Ramos (cell line): ENCODE measurements around the gene MGAT3.

Source experiments
- in situ Hi-C: fragments of 300-500 bp; cut with MboI; formaldehyde crosslinking; loops from one replicate; pipeline ENCODE4 v1.14.3; 2022; ENCODE audit warnings: low sequenced_read_pairs; ENCODE audit not compliant: unreplicated experiment

The MGAT3 gene

GRCh38 chr22:39427751-39428596 lies 28.8 kb upstream of the MGAT3 start:
- in situ Hi-C loops, result no loop called here

DNA sequence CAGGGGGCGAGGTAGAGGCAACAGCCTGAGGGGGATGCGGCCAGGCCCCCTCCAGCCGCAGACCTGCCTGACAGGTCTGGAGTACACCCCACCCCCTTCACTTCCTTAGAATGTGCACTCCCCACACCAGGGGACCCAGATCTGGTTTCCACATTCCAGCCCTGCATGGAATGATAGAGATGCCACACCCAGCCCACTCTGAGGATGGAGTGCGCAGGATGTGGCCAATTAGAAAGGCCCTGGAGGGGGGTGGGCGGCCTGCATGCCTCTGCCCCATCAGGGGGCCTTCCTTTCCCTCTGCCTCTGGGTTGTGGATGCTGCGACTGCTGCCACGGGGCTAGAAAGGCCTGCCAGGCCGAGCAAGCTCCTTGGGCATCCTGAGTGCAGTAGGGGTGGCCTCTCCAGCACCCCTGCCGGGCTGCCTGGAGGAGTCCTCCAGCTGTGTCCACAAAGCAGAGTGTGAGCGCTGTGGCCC lies 28.2 kb upstream of the MGAT3 start:
- in situ Hi-C loops, result no loop called here

- in situ Hi-C loops, result no loop called here
Measured at GRCh38 chr22:39429186-39429585, 27.6 kb upstream of the MGAT3 start.

GRCh38 chr22:39429916-39430575 lies 26.8 kb upstream of the MGAT3 start:
- in situ Hi-C loops, result no loop called here

- in situ Hi-C loops, result no loop called here
Measured at GRCh38 chr22:39430576-39431150, 26.1 kb upstream of the MGAT3 start.

- in situ Hi-C loops, result no loop called here
Measured at GRCh38 chr22:39431216-39431801, 25.5 kb upstream of the MGAT3 start.

DNA sequence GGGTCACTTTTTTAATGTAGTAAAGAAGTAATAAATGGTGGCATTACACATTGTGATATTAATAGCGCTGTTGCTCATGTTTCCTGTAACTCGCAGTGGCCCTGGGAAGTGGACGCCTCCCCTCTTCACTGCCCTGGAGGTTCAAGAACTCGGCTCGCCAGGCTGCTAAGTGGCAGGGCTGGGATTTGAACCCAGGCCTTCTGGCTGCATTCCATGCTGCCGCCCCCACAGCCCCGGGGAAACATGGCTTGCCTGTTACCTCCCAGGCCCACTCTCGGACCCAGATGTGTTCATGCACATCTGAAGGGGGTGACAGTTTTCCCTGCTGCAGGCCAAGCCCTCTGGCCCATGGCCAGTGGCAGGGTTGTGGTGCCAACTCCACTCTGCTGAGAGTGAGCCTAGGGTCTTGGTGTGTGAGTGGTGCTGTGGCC lies 25.0 kb upstream of the MGAT3 start:
- in situ Hi-C loops, result no loop called here

DNA sequence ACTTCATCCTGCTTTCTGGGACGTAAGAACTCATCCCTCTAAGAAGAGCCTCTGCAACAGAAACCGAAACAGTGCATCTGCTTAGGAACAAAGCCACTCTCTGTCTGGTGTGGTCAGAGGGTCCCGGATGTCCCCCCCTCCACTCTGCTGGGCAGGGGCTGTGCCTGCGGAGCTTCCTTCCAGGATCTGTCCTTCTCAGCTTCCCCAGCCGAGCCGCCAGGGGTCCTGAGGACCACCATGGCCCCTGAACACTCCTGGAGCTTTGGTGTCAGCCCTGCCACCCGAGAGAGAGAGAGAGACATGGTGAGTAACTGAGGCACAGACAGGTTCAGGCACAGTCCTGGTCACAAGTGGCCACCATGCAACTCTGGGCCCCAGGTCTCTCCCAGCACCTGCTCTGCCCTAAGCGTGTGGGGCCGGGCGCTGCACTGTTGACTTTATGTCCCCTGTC lies 24.4 kb upstream of the MGAT3 start:
- in situ Hi-C loops, result no loop called here

DNA sequence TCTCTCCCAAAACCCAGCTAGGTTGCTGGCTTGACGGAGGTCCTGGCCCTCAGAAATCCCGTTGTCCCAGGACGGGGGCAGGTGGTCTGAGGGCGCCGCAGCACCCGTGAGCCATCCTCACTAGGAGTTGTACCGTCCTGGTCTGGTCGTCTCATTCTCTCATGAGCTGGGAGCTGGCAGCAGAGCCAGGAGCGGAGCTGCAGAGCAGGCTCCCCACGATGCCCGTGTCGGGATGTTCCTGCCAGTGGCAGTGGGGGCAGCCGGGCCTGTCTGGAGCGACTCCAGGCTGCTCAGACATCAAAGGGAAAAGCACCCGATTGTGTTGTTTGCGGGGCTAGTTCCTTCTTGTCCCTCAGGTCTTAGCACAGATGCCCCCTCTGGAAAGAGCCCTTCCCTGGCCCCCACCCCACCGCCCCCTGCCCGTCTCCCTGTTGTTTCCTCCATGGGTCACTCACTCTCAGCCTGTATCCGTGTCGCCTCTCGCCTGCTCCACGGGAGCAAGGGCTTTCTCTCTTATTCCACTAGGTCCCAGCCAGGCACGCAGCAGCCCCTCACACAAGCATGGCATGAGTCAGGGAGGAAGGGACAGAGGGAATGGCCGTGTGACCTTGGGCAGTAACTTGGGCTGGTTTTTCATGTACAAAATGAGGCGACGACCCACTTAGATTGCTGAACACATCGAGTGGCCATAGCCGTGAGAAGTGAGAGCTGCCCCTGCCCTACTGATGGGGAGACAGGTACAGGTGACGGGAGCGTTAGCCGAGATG lies 23.2 kb upstream of the MGAT3 start:
- in situ Hi-C loops, result no loop called here

DNA sequence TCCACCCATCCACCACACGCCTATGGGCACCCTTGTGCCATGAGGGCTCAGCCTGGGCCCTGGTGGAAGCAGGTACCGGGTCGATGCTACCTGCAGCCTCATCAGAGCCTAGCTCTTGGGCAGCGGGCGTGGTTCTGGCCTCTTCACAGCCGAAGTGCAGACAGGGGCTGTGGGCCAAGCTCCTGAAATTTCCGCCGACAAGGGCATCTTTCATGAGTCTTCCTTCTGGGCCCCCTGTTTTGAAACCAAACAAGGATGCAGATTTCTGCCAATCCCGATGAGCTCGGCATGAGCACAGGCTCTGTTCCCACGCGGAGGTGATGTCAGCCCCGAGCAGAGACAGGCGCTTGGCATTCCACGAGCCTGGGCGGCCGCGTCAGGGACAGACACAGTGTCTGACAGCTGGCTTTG lies 22.6 kb upstream of the MGAT3 start:
- in situ Hi-C loops, result no loop called here

GRCh38 chr22:39434721-39435120 lies 22.1 kb upstream of the MGAT3 start:
- in situ Hi-C loops, result no loop called here

DNA sequence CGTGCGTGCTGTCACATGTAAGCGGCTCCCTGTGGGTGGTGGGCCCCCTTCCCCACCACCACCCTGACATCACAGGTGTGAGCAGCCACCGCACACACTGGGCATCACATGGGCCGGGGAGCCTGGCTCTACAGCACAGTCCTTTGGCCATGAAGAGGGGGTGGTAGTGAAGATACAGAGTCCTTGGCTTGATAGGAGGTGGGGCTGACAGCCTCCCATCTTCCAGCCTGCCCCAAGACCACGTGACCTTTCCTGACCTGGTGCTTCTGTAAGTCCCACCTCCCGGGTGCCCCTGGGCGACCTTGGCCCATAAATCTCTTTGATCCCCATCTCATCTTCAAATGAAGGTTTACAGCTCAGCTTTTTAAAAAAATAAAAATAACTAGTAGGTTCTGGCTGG lies 21.2 kb upstream of the MGAT3 start:
- in situ Hi-C loops, result no loop called here

DNA sequence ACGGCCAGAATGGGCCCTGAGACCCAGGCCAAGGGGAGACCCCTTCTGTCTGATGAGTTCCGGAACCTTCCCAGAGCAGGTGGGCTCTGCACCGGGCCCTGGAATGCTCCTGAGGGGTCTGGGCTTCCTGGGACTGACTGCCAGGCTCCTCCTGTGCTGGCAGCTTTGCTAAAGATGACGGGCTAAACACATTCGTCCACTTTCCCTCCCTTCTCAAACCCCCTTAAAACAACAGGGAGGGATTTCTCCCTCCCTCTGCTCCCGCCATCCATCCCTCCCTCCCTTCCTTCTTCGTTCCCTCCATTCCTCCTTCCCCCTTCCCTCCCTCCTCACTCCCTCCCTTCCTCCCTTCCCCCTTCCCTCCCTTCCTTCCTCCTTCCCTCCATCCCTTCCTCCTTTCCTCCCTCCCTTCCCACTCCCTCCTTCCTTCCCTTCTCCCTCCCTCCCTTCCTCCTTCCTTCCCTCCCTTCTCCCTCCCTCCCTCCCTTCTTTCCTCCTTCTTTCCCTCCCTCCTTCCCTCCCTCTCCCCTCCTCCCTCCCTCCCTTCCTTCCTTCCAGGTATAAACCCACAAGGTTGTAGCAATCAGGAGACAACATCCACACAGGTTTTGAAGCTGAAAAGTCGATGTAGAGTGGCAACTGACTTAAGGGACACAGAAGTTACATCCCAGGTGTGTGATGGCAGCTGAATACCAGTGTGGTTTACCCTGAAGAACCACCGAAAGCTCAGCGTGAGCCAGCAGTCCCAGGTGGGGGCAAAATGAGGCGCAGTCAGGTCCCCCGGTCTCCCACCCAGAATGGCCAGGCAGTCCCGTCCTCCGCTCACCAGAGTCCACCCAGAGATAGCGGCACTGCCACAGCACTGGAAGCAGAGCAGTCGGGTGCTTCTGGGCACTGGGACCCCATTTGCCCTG lies 18.8 kb upstream of the MGAT3 start:
- in situ Hi-C loops, result no loop called here

DNA sequence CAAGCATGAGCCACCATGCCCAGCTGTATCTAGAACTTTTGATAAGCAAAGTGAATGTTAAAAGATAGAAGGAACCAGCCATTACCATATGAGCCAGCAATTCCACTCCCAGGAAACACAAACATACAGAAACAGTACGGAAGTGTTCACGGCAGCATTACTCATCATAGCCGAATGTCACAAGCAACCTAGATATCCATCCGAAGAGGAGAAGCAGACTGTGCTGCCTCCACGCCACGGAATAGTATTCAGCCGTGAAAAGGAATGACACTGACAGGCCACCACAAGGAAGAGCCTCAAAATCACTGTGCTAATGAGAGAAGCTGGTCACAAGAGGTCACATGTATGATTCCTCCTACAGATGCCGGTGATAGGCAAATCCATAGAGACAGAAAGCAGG lies 17.6 kb upstream of the MGAT3 start:
- in situ Hi-C loops, result no loop called here

DNA sequence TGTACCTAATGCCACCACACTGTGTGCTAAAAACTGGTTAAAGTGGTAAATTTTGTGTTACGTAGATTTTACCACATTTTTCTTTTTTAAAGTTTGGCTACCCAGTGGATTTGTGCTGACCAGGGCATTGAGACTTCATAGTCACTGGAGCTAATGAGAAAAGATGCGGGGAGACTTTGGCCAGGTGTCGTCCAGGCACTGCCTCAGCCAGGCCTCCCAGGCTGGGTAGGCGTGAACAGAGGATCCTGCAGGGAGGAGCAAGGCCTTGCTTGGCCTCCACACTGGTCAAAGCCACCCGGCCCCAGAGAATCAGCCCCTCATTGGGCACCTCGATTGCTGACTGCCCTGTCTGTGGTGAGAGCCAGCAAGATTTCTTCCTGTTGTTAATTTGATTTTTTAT lies 13.4 kb upstream of the MGAT3 start:
- in situ Hi-C loops, result no loop called here

GRCh38 chr22:39444247-39444800 lies 12.5 kb upstream of the MGAT3 start:
- in situ Hi-C loops, result no loop called here

DNA sequence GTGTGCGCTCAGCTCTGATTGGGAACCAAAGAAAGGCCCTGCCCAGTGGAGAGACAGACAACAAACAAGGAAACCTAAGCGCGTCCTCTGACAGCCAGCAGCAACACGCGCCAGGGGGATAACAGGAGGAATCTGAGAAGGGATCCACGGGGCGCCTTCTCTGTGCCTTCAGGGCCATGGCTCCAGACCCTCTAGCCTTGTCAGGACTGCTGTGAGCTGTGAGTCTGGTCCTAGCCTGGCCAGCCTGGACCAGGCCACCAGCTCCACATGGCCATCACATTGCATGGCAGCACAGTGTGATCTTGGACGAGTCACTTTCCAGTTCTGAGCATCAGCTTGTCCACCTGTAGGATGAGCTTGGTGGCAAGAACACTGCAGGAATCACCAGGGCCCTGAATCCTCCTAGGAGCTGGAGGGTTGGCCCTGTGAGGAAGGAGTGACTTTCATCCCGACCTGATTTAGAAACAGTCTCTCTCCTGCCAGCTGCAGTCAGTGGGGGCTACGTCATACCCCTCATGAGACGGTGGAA lies 11.8 kb upstream of the MGAT3 start:
- in situ Hi-C loops, result loop anchor here (5.0 kb wide), 1 partner anchor 77 kb away; the partner anchor contains the start of gene ATF4

- in situ Hi-C loops, result loop anchor here (5.0 kb wide), 1 partner anchor 77 kb away; the partner anchor contains the start of gene ATF4
Measured at GRCh38 chr22:39445678-39446077, 11.1 kb upstream of the MGAT3 start.
